GM20000 (cell line): ENCODE data around the gene GPER1.

Source experiments
- DNase-seq: peaks from one replicate; pipeline ENCODE4 v3.0.0; 2012; ENCODE audit warnings: low spot score
- CTCF ChIP-seq: IDR thresholded peaks from 2 replicates; pipeline ENCODE4 v1.5.1; 2012; ENCODE audit warnings: mild to moderate bottlenecking, control low read depth; ENCODE audit errors: extremely low read depth, missing control alignments

GPER1 gene

GRCh38 chr7:1127001-1127400, 39.1 kb downstream of the GPER1 start:
- TF ChIP-seq CTCF, result no peak

GRCh38 chr7:1129431-1129830, 41.5 kb downstream of the GPER1 start:
- no peak for TF ChIP-seq CTCF
- DNase-seq, result no peak

More at GRCh38 chr7:1127001-1127400, 39.1 kb downstream of the GPER1 start:
- DNase-seq, result no peak

- TF ChIP-seq CTCF, result no peak
- DNase-seq, result no peak
Measured at GRCh38 chr7:1130021-1130990, 42.4 kb downstream of the GPER1 start.

GRCh38 chr7:1131471-1132265, 43.8 kb downstream of the GPER1 start:
- DNase-seq, result no peak
- TF ChIP-seq CTCF, result no peak

- DNase-seq, result no peak
Measured at GRCh38 chr7:1134951-1135350, 47.0 kb downstream of the GPER1 start.

GRCh38 chr7:1136841-1137516, 49.1 kb downstream of the GPER1 start:
- TF ChIP-seq CTCF, result no peak
- DNase-seq, result no peak

More at GRCh38 chr7:1134951-1135350, 47.0 kb downstream of the GPER1 start:
- TF ChIP-seq CTCF, result no peak
